Measurements from ENCODE around the gene PFAS.

Gene PFAS

DNA sequence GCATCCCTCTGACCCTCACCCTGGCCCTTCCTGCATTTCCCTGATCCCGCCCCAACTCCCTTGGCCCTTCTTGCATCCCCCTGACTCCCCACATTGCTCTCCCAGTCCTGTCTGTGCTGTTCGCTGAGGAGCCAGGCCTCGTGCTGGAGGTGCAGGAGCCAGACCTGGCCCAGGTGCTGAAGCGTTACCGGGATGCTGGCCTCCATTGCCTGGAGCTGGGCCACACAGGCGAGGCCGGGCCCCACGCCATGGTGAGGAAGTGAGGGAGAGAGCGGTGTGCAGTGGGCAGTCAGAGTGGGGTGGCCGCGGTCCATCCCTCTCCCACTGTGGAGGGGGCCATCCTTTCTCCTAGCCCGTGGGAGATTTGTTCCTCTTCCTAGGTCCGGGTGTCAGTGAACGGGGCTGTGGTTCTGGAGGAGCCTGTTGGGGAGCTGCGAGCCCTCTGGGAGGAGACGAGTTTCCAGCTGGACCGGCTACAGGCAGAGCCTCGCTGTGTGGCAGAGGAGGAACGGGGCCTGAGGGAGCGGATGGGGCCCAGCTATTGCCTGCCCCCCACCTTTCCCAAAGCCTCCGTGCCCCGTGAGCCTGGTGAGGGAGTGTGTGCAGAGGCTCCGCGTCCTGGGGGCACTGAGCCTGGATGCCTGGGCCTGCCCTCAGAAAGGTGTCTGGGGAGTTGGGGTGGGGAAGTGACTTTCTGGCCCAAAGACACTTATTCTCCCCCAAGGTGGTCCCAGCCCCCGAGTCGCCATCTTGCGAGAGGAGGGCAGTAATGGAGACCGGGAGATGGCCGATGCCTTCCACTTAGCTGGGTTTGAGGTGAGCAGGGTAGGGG, 17.8 kb downstream of the PFAS start:
- no peak for DNase-seq (ENCODE audit: low spot score)

DNA sequence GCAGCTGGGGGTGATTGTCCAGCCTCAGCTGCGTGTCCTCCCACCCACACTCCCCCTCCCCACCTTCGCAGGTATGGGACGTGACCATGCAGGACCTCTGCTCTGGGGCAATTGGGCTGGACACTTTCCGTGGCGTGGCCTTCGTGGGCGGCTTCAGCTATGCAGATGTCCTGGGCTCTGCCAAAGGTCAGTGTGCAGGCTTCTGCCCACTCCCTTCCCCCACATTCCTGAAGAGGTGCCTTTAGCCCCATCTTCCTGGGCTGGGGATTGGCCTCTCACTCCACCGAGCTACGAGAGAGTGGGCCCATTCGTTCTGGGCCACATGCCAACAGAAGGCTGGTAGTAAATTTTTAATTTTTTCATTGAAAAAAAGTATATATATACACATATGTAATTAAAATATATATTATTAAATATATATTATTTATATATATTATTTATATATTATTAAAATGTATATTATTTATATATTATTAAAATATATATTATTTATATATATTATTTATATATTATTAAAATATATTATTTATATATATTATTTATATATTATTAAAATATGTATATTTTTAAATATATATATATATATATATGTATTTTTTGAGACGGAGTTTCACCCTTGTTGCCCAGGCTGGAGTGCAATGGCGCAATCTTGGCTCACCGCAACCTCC, 18.5 kb downstream of the PFAS start:
- DNase-seq (ENCODE audit: low spot score) = no peak

DNA sequence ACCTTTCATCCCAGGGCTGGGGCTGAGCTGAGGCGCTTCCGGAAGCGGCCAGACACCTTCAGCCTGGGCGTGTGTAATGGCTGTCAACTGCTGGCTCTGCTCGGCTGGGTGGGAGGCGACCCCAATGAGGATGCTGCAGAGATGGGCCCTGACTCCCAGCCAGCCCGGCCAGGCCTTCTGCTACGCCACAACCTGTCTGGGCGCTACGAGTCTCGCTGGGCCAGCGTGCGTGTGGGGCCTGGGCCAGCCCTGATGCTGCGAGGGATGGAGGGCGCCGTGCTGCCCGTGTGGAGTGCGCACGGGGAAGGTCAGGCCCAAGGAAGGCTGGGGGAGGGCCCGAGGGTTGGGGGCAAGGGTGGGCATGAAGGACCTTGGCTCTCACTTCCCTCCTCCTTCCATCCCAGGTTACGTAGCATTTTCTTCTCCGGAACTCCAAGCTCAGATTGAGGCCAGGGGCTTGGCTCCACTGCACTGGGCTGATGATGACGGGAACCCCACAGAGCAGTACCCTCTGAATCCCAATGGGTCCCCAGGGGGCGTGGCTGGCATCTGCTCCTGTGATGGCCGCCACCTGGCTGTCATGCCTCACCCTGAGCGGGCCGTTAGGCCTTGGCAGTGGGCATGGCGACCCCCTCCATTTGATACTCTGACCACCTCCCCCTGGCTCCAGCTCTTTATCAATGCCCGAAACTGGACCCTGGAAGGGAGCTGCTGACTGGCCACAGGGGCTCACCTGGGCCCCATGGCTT, 19.6 kb downstream of the PFAS start:
- no peak for DNase-seq (ENCODE audit: low spot score)

DNA sequence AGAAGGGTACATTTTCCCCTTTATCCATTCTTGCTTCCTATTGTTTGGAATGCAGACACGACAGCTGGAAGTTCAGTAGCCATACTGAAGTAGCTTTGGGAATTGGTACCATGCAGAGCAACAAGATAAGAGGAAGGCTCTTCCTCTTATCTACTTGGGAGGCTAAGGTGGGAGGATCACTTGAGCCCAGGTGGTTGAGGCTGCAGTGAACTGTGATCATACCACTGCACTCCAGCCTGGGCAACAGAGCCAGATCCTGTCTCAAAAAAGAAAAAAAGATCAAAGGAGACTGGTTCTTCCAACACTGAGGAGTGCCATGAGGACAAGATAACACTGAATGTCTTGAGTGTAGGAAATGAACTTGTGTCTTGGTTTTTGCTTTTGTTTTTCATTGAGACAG, 23.3 kb downstream of the PFAS start:
- no peak for DNase-seq (ENCODE audit: low spot score)

DNA sequence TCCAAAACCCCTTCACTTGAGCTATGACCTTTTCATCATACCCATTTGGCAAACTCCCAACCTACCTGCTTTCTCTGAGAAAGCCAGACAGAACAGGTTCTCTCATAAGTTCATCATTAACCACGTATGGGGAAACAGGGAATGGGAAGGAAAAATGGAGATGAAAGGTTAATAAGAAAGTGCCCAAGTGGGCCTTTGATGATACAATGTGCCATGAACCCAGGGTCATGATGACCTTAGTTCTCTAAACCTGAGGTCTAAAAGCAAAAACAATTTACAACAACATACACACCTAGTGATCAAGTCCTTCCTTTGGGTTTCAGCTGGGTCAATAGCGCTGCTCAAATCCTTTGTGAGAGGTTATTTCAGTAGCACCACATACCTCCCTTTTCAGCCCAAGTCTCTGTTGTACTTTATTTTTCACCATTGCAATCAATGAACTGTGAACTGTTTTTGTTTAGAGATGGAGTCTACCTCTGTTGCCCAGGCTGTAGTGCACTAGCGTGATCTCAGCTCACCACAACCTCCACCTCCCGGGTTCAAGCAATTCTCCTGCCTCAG, 24.9 kb downstream of the PFAS start:
- no peak for DNase-seq (ENCODE audit: low spot score)

DNA sequence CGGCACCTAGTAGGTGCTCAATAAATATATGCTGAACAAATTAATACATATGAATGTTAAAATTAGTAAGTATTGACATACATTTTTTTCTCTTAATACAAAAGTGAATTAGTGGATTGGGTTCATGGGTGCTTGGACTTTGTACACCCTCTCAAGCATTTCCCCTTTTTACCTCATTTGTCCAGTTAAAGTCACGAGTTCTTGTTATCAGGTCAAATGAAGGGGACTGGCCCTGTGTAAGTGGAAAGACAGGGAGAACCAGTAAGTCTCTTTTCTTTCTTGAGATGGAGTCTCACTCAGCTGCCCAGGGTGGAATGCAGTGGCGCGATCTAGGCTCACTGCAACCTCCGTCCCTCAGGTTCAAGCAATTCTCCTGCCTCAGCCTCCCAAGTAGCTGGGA, 25.7 kb downstream of the PFAS start:
- DNase-seq (ENCODE audit: low spot score) = no peak

DNA sequence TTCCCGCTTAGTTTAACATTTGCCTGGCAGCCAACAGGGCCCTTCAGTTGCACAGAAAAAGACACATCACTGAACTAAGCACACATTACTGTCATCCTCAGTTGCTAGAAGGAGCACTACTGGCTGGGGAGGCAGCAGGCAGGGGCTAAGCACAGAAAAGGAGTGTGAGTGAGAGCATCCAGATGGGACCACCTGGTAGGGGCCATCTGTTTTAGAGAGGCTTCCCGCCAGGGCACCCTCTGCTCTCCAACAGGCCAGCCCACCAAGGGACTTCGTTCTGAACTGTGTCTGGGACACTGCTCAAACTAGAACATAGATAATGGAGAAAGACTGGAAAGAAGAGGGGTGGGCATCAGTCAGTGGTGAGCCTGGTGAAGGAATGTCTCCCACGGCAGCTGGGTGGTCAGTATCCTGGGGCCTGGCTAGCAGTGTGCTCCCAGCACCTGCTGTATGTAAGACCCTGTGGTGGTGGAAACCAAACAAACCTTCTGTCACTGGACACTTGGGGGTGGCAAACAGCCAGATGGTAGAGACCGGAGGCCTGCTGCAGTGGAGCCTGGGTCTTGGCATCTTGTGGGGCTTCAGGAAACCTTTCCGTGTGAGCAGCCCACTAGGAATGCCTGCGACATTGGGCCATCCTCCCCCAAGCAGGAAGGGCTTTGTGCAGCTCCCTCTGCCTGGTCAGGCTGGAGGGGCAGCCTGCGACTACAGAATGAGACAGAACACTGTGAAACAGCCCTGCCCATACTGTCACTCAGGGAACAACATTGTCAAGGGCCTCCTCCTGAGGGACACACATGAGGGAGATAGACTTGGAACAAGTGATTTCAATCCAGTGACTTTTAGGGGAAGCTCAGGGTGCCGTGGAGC, 26.6 kb downstream of the PFAS start:
- DNase-seq (ENCODE audit: low spot score) = no peak

DNA sequence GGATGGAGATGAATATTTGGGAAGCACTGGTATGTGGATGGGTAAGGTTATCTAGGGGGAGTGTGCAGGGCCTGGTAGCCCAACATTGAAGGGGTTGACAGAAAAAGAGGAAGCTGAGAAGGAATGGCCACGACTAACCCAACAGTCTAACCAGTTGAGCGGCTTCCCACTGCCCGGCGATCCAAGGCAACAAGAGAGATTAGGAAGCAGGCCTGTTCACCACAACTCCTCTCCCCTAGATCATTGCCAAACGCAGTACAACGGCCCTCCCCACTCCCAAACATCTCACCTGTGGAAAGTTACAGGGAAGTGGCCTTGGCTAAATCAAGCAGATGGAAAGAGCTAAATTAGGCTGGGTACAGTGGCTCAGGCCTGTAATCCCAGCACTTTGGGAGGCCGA, 28.2 kb downstream of the PFAS start:
- no peak for DNase-seq (ENCODE audit: low spot score)

DNA sequence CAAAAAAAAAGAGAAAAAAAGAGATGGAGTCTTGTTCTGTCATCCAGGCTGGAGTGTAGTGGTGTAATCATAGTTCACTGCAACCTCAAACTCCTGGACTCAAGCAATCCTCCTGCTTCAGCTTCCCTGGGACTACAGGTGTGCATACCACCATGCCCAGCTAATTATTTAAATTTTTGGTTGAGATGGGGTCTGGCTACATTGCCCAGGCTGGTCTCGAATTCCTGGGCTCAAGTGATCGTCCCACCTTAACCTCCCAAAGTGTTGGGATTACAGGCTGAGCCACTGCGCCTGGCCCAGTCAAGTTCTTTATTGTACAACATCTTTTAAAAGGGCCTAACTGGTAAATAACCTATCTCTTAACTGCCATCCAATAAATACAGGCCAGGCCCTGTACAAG, 33.3 kb downstream of the PFAS start:
- DNase-seq (ENCODE audit: low spot score) = no peak

DNA sequence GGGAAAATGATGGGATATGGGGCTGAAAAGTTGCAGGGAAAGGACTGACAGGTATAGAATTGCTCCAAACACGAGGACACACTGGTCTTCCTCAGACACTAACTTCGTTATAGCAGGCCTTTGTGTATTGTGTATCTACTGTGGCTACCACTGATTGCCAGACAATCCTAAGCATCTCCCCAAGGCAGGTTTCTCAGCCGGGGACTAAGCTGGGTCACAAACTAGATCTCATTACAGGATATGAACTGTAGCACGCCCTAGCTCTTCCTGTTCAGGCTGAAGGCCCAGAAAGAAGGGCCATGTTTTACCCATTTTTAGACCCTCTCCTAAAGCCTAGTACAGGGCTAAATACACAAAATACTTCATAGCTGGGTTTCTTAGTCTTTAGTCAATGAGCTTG, 34.3 kb downstream of the PFAS start:
- DNase-seq (ENCODE audit: low spot score) = no peak

DNA sequence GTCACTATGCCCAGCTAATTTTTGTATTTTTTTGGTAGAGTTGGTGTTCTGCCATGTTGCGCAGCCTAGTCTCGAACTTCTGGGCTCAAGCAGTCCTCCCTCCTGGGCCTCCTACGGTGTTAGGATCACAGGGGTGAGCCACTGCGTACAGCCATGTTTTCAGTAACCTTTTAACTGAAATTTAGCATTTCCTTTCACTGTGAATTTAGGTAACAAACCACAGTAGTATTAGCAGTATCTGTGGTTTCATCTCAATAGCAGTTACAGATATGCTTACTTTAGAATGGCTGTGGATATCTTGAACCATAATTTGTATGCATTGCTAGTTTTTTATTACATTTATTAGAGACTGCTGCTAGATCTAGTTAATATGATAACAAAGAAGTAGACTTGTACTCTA, 35.0 kb downstream of the PFAS start:
- no peak for DNase-seq (ENCODE audit: low spot score)

DNA sequence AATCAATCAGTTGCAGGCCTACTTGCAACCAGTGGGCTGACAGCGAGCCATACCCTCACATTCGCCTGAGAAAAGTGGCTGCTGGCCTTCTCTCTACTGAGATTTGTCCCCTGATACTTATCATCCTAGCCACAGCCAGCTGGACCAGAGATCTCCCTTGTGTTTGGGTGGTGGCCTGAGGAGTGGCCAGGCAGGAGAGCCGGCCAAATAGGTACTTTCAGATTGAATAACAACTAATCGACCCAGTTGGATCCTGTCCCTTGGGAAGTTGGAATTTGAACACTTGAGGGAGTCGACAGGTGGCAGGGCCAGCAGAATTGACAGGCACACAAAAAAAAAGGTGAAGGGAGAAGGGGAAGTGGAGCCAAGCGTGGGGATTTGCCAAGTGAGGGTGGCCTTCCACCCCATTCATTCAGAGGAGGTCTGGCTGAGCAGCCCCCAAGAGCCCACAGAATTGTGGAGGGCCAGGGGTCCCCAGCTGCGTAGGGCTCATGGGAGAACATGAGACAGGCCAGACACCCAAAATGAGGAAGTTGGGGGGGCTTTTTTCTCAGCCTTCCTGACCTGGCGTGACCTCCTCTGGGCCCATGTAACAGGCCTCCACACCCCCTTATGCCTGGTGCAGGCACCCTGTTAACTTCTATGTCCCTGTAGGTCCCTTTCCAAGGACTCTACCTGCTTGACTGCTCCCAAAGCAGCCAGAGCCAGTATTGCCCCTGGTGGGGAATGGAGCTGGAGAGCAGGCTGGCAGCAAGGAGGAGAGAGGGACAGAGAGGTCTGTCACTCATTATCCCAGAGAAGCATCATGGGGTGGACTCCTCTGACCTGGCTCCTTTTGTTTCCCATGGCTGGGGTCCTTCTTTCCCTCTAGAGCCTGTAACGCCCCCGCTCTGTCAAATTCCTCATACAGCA, 36.4 kb downstream of the PFAS start:
- no peak for DNase-seq (ENCODE audit: low spot score)

DNA sequence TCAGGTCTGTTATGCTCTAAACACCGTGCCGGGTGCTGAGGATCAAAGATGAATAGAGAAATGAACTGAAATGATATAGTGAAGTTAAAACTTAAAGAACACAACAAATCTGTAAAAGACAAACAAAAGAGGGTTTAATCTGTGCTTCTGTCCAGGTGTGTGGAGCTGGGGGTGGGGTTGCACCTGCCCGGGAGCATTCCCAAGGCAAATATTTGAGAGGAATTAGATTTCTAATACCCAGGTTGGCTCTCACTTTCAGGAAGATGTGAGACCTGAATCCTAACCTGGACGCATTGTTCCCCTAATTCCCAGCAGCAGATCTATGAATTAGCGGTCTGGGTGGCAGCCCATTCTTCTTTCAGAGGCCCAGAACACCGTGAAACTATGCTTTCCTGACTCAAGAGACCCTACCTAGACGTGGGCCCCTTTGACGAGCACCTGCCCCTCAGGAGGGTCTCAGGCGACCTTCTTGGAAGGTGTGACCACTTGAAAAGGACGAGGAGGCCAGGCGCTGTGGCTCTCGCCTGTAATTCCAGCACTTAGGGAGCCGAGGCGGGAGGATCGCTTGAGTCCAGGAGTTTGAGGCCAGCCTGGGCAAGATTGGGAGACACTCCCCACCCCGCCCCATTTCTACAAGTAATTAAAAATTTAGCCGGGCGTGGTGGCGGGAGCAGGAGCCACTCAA, 38.7 kb downstream of the PFAS start:
- DNase-seq (ENCODE audit: low spot score) = no peak

DNA sequence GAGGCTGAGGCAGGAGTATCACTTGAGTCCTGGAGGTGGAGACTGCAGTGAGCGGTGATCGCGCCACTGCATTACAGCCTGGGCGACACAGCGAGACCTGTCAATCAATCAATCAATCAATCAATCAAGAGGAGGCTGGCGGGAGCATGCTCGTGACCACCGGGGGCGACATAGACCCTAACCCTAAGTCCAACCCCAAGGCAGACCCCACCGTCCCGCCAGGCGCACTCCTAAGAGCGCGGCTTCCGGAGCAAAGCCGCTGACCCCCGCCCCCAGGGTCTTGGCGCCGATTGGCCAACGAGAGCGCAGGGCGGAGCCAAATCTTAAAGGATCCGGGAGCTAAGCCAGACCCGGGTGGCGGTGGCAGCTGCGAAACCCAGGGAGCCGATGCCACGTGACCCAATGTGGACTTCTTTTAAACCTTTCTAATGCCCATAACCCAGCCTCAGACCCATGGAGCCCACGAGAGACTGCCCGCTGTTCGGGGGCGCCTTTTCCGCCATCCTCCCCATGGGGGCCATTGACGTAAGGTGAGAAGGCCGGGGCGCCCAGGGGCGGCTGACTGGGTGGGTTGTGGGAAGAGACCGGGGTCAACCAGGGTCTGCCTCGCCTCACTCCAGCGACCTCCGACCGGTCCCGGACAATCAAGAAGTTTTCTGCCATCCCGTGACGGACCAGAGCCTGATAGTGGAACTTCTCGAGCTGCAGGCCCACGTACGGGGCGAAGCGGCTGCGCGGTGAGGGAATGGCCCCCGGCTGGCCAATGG, 39.4 kb downstream of the PFAS start, which contains the start of gene RANGRF:
RANGRF (plus strand) TSS at position 335 of the 767 bp plus-strand sequence; CDS start at position 454, 119 bp downstream.
- DNase-seq (ENCODE audit: low spot score) = peak; percentile 94

DNA sequence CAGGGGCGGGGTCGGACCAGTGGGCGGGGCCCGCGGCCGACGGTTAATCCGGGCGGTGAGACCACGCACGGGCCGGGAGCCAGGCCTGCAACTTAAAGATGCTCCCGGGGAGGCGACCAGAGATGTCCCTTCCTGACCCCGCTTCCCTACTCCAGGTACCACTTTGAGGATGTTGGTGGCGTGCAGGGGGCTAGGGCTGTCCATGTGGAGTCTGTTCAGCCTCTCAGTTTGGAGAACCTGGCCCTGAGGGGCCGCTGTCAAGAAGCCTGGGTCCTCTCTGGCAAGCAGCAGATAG, 40.0 kb downstream of the PFAS start:
- DNase-seq (ENCODE audit: low spot score) = no peak

DNA sequence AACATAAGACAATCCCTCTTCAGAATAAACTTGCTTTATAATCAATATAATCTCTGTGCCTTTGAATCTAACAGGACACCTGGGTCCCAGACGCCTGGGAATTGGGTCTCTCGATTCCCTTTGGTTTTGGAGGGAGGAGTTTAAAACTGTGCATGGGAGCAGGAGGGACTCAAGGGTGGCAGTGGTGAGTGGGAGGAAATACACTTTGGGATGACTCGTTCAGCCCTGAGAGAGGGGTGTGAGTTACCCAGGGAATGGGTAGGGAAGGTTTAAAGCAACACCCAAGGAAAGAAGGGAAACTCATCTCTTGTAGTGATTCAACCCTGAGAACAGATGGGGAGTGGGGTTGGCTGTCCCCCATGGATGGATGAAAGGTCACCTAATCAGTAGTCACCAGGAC, 41.0 kb downstream of the PFAS start:
- DNase-seq (ENCODE audit: low spot score) = no peak

DNA sequence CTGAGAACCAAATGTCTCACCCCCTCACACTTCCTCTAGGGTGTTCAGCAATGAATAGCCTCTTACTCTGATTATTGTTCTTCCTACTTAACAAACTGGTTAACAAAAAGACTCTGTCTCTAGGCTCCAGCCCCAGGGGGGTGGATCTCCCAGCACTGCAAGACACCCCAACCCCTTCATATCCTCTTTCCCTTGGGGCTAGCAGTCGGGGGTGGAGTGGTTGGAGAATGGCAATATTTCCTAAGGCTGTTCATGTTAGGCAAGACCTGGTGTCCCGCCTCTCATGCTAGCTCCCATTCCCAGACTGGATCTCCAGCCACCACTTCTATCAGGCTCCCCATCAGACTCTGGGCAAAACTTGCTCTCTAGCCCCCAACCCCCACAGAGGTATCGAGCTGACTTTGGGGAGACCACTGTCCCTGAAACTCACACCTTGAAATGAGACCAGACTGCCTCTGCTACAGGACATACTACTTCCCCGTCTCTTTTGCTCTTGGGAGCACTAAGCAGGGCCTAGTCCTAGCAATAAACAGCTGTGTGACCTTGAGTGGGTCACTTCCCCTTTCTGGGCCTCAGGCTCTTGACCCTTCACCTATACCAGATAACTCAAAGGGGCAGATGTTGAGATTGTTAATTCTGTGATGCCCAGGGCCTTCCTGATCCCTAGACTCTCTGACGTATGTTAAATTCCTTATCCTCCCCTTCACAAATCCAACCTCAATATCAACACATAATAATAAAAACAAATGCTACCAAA, 43.7 kb downstream of the PFAS start:
- DNase-seq (ENCODE audit: low spot score) = no peak

DNA sequence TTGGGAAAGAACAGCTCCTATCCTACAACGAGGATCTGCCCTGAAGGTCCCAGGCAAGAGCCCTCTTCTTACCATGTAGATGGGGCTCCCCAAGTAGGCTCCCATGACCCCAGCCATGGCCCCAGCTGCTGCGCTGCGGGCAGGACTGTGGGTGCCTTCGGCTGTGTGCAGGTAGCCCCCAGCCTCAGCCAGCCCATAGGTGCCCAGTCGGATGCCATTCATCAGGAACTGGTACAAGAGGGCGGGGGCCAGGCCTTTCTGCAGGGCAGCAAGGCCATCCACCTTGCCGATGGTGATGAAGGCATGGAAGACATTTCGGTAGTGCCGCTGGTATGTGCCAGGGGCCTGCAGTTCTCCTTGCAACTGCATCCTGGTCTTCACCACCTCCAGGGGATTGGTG, 45.3 kb downstream of the PFAS start:
- DNase-seq (ENCODE audit: low spot score) = no peak

All from Ammon's horn (tissue), 1 donor.